Lower lobe of right lung (tissue), 2 donors: Measurements from ENCODE around the gene PHF2. TPM values are rescaled to one million over a fixed set of nuclear protein-coding genes. Genes with fewer than 3 reads are reported as not detected.

Experiments used
- ATAC-seq, 2 donors: fragments of 200-7000 bp; cut with Tn5 transposase; one replicate each; pipeline ENCODE4 v1.9.1; 2020 to 2022; ENCODE audit warnings: mild to moderate bottlenecking in 2 of 2, moderate library complexity in 2 of 2
- DNase-seq: peaks from one replicate; pipeline ENCODE4 v3.0.0-alpha.2; 2020
- H3K27ac ChIP-seq: fragments of 200-600 bp; one replicate; pipeline ENCODE4 v1.8.0; 2022
- H3K27me3 ChIP-seq: fragments of 200-600 bp; one replicate; pipeline ENCODE4 v1.8.0; 2022; ENCODE audit warnings: low read depth
- H3K36me3 ChIP-seq: fragments of 200-600 bp; one replicate; pipeline ENCODE4 v1.8.0; 2022; ENCODE audit warnings: mild to moderate bottlenecking
- H3K4me1 ChIP-seq: fragments of 200-600 bp; one replicate; pipeline ENCODE4 v1.8.0; 2022
- H3K4me3 ChIP-seq: fragments of 200-600 bp; one replicate; pipeline ENCODE4 v1.8.0; 2022; ENCODE audit warnings: mild to moderate bottlenecking
- H3K9me3 ChIP-seq: fragments of 200-600 bp; one replicate; pipeline ENCODE4 v1.8.0; 2022
- CTCF ChIP-seq: fragments of 200-600 bp; IDR thresholded peaks from one replicate; pipeline ENCODE4 v1.8.0; 2022; ENCODE audit warnings: antibody characterized with exemption, mild to moderate bottlenecking
- intact Hi-C: fragments of 100-400 bp; cut with DNase I; formaldehyde crosslinking; loops from one replicate; pipeline ENCODE4 v1.11.0; 2022
- total RNA-seq: library from RNA; stranded (reverse); fragmentation: NEBNext Ultra II Directional; extraction: Animal tissue kit (Norgen Biotek cat#: 25700); gene quantifications from one replicate; pipeline ENCODE4 v1.2.1, GENCODE V29; 2021
- donor health status: DM: no; HTN: yes; CAD: no; lungs with severe emphysema.

The PHF2 gene
- total RNA-seq, 1 donor from 2014 or later, result 39.1 TPM

DNA sequence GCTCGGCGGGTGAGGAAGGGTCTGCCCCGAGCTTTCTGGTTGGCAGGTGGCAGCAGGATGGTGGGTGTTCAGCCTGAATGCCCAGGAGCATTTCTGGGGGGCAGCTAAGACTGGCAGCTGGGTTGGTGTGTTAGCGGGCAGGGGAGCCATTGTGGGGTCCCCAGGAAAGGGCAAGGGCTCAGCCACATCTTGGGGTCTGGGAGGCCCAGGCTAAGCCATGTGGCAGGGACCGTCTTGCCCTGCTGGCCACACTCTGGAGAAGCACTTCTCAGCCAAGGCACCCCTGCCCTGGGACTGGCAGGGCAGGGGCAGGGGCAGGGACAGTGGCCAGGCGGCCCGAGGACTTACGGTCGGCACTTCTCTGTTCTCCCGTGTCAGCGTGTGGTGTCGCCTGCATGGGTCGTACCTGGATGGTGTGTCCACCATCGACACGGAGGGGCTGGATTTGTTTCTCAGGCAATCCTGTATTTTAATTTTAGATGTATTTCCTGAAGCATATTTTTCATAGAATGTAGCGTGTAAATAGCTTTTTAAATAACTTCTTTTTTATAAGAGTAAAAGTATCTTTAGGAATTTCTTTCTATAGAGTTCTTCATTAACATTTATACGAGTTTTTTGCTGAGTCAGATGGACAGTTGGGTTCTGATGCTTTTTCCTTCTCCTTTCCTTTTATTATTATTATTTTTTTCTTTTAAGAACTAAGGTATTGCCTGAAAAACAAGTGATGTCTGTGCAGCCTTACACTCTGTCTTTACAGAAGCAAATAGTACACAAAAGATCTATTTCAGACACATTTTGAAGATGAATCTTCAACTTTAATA lies 102.0 kb downstream of the PHF2 start:
- no peaks in the 10 kb centered on the region for H3K27me3 ChIP-seq
- H3K27ac ChIP-seq, result no peak overlapping the region
- no peak overlapping the region for H3K4me3 ChIP-seq
- H3K4me1 ChIP-seq, result no peaks in the 10 kb centered on the region
- TF ChIP-seq CTCF, result no peak
- H3K36me3 ChIP-seq, result peaks cover 39% of the 10 kb centered on the region
- ATAC-seq (no peak), DNase-seq (peak; percentile 34)
- intact Hi-C loops, result no loop called here
- H3K9me3 ChIP-seq, result no peaks in the 10 kb centered on the region

DNA sequence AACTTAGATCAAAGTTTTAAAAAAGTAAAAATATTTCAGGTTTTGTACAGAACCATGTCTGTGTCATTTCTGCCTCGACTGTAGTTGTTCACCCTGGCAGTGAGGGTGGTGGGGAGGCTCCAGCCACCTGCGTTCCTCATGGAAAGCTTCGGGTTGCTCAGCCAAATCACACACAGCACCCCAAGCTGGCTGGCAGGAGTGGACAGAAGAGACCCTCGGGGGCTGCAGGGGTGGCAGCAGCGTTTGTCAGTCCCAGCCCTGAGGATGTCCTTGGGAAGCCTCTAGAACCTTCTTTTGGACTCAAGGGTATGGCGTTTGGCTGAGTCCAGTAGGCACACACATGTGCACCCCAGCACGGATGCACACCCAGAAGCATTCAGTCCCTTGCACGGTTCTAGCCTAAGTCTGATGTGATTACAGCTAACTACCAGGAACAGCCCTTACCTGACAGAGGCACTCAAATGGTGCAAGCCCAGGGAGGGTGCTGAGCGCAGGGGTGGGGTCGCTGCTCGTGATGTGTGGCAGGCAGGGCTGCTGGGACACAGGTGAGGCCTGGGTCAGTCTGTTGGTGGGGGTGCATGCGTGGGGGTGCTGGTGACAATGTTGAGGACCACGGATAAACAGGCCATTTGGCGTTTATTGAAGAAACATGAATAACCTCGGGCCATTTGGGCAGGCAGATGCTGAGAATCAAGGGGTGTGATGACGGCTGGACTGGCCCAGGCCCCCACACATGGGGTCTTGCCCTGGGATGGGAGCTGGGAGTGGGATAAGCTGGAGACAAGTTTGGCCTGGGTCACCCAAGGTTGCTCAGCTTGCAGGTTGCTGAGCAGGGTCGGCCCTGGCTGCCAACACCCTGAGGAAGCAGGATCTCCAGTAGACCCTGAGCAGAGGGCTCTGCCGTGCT lies 103.4 kb downstream of the PHF2 start:
- ATAC-seq, result no peak
- Histone ChIP-seq H3K27ac (no peak overlapping the region), H3K4me1 (no peaks in the 10 kb centered on the region), H3K27me3 (no peaks in the 10 kb centered on the region), H3K36me3 (peaks cover 25% of the 10 kb centered on the region), H3K4me3 (no peak overlapping the region), H3K9me3 (no peaks in the 10 kb centered on the region)
- intact Hi-C loops, result loop anchor here (10.0 kb wide), 1 partner anchor 285 kb away; no protein-coding TSS in a partner anchor
- peak; percentile 20 for DNase-seq
- no peak for TF ChIP-seq CTCF

GRCh38 chr9:93680443-93681268 lies 104.3 kb downstream of the PHF2 start:
- TF ChIP-seq CTCF, result no peak
- ATAC-seq (peak in 1 of 2 donors; percentile 18), DNase-seq (no peak)
- Histone ChIP-seq H3K4me3 (no peak overlapping the region), H3K27me3 (no peaks in the 10 kb centered on the region), H3K27ac (no peak overlapping the region), H3K4me1 (no peaks in the 10 kb centered on the region), H3K36me3 (peaks cover 17% of the 10 kb centered on the region), H3K9me3 (no peaks in the 10 kb centered on the region)
- intact Hi-C loops, result loop anchor here (10.0 kb wide), 1 partner anchor 284 kb away; no protein-coding TSS in a partner anchor

DNA sequence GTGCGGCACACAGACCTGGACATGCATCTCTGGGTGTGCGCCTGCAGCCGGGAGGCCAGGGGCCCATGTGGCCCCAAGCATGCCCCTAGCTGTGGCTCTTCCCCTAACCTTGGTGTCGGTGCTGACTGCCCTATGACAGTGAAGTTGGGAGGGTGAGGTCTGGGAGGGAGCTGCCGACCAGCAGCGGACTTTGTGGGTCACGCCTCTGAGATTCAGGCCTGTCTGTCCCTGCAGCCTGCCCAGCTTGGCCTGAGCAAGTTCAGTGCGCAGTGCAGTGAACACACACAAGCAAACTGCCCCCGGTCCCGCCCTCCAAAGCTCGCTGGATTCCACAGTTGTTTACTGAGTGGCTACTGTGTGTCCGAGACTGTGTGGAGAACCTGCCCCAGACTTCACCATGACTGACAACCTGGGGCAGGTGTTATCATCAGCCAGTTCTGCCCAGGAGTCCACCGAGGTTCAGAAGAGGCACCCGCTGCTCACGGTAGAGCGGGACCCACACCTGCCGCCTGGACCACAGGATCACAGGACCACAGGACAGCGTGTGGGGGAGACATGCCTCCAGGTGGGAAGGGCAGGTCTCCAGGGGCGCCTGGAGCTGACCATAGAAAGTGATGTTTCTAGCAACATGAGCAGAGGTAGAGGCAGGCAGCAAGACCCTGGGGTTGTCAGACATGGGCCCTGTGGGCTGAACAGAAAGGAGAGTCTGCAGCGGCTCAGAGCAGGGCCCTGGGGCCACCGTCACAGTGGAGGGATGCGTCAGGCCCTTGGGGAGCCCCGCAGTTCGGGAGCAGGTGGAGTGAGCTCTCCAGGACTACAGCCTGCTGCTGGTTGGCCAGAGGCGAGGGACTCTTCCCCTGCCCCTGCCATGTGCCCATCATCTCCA lies 105.1 kb downstream of the PHF2 start:
- ATAC-seq (peak; percentile 3 to 28), DNase-seq (no peak)
- TF ChIP-seq CTCF, result no peak

More for the DNA sequence above, 105.1 kb downstream of the PHF2 start:
- Histone ChIP-seq H3K36me3 (peaks cover 8% of the 10 kb centered on the region), H3K4me1 (no peaks in the 10 kb centered on the region), H3K27me3 (no peaks in the 10 kb centered on the region), H3K4me3 (no peak overlapping the region), H3K27ac (no peak overlapping the region), H3K9me3 (no peaks in the 10 kb centered on the region)
- intact Hi-C loops, result loop anchor here (10.0 kb wide), 1 partner anchor 283 kb away; no protein-coding TSS in a partner anchor
